Kidney (tissue), 14 donors: ENCODE data around the gene CCSER1. TPM values are rescaled to one million over a fixed set of nuclear protein-coding genes. Genes with fewer than 3 reads are reported as not detected.

Source experiments
- DNase-seq, 5 donors: peaks; one replicate each; pipeline ENCODE4 v3.0.0-alpha.2; 2013 to 2020
- FAIRE-seq: peaks from 2 replicates; lab custom pipeline; 2012; peaks lifted over from hg19 to GRCh38; lab: Jason Lieb, UNC
- H3K27ac ChIP-seq, 2 donors: one replicate each; pipeline ENCODE4 v1.7.0; 2013; ENCODE audit warnings: low read depth in 2 of 2, low read length in 2 of 2, inconsistent platforms in 1 of 2
- H3K27me3 ChIP-seq: one replicate; pipeline ENCODE4 v1.7.1; 2013; ENCODE audit warnings: low read length, inconsistent platforms; ENCODE audit not compliant: control insufficient read depth, insufficient read depth
- H3K36me3 ChIP-seq, 3 donors: one replicate each; pipeline versions ENCODE4 v1.7.0 to v1.7.1; 2013; ENCODE audit warnings: low read length in 3 of 3, control low read depth in 1 of 3, inconsistent platforms in 1 of 3; ENCODE audit not compliant: insufficient read depth in 3 of 3, control insufficient read depth in 2 of 3
- H3K4me1 ChIP-seq, 3 donors: one replicate each; pipeline versions ENCODE4 v1.7.0 to v1.7.1; 2013; ENCODE audit warnings: low read length in 3 of 3, inconsistent platforms in 1 of 3, low read depth in 1 of 3; ENCODE audit not compliant: control insufficient read depth in 2 of 3, insufficient read depth in 2 of 3
- H3K4me3 ChIP-seq, 3 donors: one replicate each; pipeline versions ENCODE4 v1.7.0 to v1.8.1; 2013; ENCODE audit warnings: low read length in 3 of 3, control low read depth in 1 of 3, inconsistent platforms in 1 of 3
- H3K9ac ChIP-seq, 3 donors: one replicate each; pipeline versions ENCODE4 v1.7.0 to v1.7.1; 2013; ENCODE audit warnings: low read length in 3 of 3, control low read depth in 1 of 3, inconsistent platforms in 1 of 3
- H3K9me3 ChIP-seq, 3 donors: one replicate each; pipeline versions ENCODE4 v1.7.0 to v1.7.1; 2013; ENCODE audit warnings: low read length in 3 of 3, control low read depth in 1 of 3, inconsistent platforms in 1 of 3; ENCODE audit not compliant: control insufficient read depth in 2 of 3, insufficient read depth in 1 of 3
- intact Hi-C: fragments of 100-400 bp; cut with DNase I; formaldehyde crosslinking; loops from one replicate; pipeline ENCODE4 v1.11.1; 2022
- polyA plus RNA-seq: library from polyadenylated mRNA; stranded (reverse); fragments of 350-450 nt; fragmentation: Illumina TruSeq; extraction: RNeasy Lipid Tissue Mini Kit (QIAGEN cat#74804); gene quantifications from one replicate; pipeline ENCODE4 v1.2.3, GENCODE V29; 2014; ENCODE audit warnings: low read depth, low replicate concordance; ENCODE audit not compliant: insufficient read depth
- total RNA-seq: library from RNA; stranded (reverse); fragmentation: NEBNext Ultra II Directional; extraction: Animal tissue kit (Norgen Biotek cat#: 25700); gene quantifications from one replicate; pipeline ENCODE4 v1.2.1, GENCODE V29; 2021
- TF ChIP-seq, protein P1 (sequence below): IDR thresholded peaks from 3 replicates; pipeline ENCODE4 v1.5.1; 2012; ENCODE audit warnings: mild to moderate bottlenecking, moderate library complexity, borderline replicate concordance; ENCODE audit not compliant: insufficient read depth; ENCODE audit errors: extremely low read depth
- donor health status: control.
- donor health status: control.
- donor health status: control.
- donor health status: control.
- donor health status: control.
- donor health status: DM: yes; HTN: yes; CAD: no.
- donor health status: Normal renal cell carcinoma (clear cell type).

CCSER1 gene
- total and polyA plus RNA-seq, 2 donors from 2014 or later, result 4.2 to 26.8 TPM

GRCh38 chr4:90951037-90951436 lies 823.8 kb downstream of the CCSER1 start:
- FAIRE-seq, result no peak

GRCh38 chr4:90958256-90958895 lies 831.2 kb downstream of the CCSER1 start:
- no peaks in the 10 kb centered on the region for H3K4me1 ChIP-seq
- DNase-seq, result peak in 2 of 5 donors; percentile 61 to 64
- intact Hi-C loops, result no loop called here
- no peaks in the 10 kb centered on the region for H3K9me3 ChIP-seq
- H3K4me3 ChIP-seq, result no peak overlapping the region
- H3K36me3 ChIP-seq, result no peaks in the 10 kb centered on the region
- no peak overlapping the region for H3K27ac ChIP-seq
- TF ChIP-seq, protein P1, sequence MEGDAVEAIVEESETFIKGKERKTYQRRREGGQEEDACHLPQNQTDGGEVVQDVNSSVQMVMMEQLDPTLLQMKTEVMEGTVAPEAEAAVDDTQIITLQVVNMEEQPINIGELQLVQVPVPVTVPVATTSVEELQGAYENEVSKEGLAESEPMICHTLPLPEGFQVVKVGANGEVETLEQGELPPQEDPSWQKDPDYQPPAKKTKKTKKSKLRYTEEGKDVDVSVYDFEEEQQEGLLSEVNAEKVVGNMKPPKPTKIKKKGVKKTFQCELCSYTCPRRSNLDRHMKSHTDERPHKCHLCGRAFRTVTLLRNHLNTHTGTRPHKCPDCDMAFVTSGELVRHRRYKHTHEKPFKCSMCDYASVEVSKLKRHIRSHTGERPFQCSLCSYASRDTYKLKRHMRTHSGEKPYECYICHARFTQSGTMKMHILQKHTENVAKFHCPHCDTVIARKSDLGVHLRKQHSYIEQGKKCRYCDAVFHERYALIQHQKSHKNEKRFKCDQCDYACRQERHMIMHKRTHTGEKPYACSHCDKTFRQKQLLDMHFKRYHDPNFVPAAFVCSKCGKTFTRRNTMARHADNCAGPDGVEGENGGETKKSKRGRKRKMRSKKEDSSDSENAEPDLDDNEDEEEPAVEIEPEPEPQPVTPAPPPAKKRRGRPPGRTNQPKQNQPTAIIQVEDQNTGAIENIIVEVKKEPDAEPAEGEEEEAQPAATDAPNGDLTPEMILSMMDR, result no peak
- H3K9ac ChIP-seq, result no peak overlapping the region
- FAIRE-seq, result no peak
- no peaks in the 10 kb centered on the region for H3K27me3 ChIP-seq

More at GRCh38 chr4:90951037-90951436, 823.8 kb downstream of the CCSER1 start:
- intact Hi-C loops, result no loop called here
- no peaks in the 10 kb centered on the region for H3K27me3 ChIP-seq
- H3K4me3 ChIP-seq, result no peak overlapping the region
- no peaks in the 10 kb centered on the region for H3K9me3 ChIP-seq
- peak in 1 of 5 donors; percentile 2 for DNase-seq
- no peaks in the 10 kb centered on the region for H3K36me3 ChIP-seq
- H3K27ac ChIP-seq, result no peak overlapping the region
- TF ChIP-seq, protein P1, result no peak
- no peaks in the 10 kb centered on the region for H3K4me1 ChIP-seq
- H3K9ac ChIP-seq, result no peak overlapping the region

DNA sequence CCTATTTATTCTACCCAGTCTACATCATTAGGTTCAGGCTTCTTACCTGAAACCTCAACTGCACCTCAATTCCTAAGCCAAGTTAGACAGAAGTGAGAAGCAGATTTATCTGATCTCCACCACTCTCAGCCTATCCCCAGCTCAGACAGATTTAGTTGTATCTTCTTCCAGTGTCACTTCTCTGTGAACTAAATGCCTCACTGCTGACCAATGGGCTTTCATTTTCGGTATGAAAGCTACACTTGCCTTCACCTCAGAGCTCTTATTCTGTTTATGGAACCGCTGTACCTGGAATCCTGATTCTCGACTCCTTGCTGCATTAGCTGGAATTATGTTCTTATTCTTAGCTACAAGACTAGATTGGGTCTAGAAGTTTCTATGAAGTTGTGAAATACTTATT lies 833.2 kb downstream of the CCSER1 start:
- TF ChIP-seq, protein P1, result no peak

More for the DNA sequence above, 833.2 kb downstream of the CCSER1 start:
- Histone ChIP-seq H3K27ac (no peak overlapping the region), H3K9ac (no peak overlapping the region), H3K9me3 (no peaks in the 10 kb centered on the region), H3K4me3 (no peak overlapping the region), H3K36me3 (no peaks in the 10 kb centered on the region), H3K27me3 (no peaks in the 10 kb centered on the region), H3K4me1 (no peaks in the 10 kb centered on the region)
- intact Hi-C loops, result no loop called here
- DNase-seq, result no peak
- no peak for FAIRE-seq
